ENCODE results near the gene HMGN3.

Gene HMGN3

GRCh38 chr6:79212859-79213258 is 21.6 kb downstream of the HMGN3 start:
- peaks cover 31% of the 10 kb centered on the region for H3K79me2 ChIP-seq (ENCODE audit: insufficient read depth, low read length)
- no peaks in the 10 kb centered on the region for H3K9me2 ChIP-seq (replicated peaks; ENCODE audit: insufficient read depth, low read length)

DNA sequence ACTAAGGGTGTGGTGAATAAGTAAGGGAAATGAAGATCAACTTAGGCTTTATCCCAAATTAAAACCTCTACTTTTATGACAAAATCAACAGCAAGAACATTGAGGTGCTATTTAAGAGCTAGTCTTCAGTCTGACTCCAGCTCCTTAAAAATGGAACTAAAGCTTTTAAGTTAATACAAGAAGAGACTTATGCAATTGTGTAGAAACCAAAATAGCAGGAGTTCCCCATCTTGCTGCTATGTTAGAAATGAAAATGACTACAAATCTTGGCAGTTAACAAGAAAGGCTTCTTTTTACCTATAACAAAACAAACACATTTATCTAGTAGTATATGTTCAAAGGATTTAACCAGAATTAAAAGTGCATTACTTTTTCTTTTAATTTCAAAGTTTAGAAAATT is 25.7 kb downstream of the HMGN3 start:
- no peak overlapping the region for H3K9ac ChIP-seq (ENCODE audit: low read length)
- no peaks in the 10 kb centered on the region; the same call in 1 of the 2 replicates for H3K36me3 ChIP-seq (ENCODE audit: low read length)
- H2AFZ ChIP-seq (ENCODE audit: low read depth, low read length, severe bottlenecking) = no peak overlapping the region
- H3K9me2 ChIP-seq (replicated peaks; ENCODE audit: insufficient read depth, low read length) = no peaks in the 10 kb centered on the region
- no peaks in the 10 kb centered on the region for H3F3A ChIP-seq (ENCODE audit: insufficient read depth)
- no peak overlapping the region for H3K27ac ChIP-seq (ENCODE audit: low read depth, low read length)
- H3K9me3 ChIP-seq (ENCODE audit: insufficient read depth, low read length) = no peaks in the 10 kb centered on the region
- no peaks in the 10 kb centered on the region for H3K27me3 ChIP-seq (ENCODE audit: low read length)
- TF ChIP-seq, protein P1, sequence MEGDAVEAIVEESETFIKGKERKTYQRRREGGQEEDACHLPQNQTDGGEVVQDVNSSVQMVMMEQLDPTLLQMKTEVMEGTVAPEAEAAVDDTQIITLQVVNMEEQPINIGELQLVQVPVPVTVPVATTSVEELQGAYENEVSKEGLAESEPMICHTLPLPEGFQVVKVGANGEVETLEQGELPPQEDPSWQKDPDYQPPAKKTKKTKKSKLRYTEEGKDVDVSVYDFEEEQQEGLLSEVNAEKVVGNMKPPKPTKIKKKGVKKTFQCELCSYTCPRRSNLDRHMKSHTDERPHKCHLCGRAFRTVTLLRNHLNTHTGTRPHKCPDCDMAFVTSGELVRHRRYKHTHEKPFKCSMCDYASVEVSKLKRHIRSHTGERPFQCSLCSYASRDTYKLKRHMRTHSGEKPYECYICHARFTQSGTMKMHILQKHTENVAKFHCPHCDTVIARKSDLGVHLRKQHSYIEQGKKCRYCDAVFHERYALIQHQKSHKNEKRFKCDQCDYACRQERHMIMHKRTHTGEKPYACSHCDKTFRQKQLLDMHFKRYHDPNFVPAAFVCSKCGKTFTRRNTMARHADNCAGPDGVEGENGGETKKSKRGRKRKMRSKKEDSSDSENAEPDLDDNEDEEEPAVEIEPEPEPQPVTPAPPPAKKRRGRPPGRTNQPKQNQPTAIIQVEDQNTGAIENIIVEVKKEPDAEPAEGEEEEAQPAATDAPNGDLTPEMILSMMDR (IDR thresholded peaks at IDR 0.05; ENCODE audit: insufficient read depth, low read length, poor library complexity, severe bottlenecking) = no peak
- TF ChIP-seq EZH2phosphoT487 (conservative IDR thresholded peaks at IDR 0.05; ENCODE audit: low read length) = no peak
- H3K4me3 ChIP-seq (ENCODE audit: insufficient read depth, low read length, poor library complexity, severe bottlenecking) = no peak overlapping the region
- H3K79me2 ChIP-seq (ENCODE audit: insufficient read depth, low read length) = 0 out of 2 replicates have a peak, but pooled peaks cover 6% of the 10 kb centered on the region
- no peak overlapping the region for H3K4me2 ChIP-seq (ENCODE audit: low read depth, low read length, poor library complexity, severe bottlenecking)
- no peaks in the 10 kb centered on the region for H4K20me1 ChIP-seq (ENCODE audit: low read depth, low read length)

More at GRCh38 chr6:79212859-79213258, 21.6 kb downstream of the HMGN3 start:
- H2AFZ ChIP-seq (ENCODE audit: low read depth, low read length, severe bottlenecking) = no peak overlapping the region
- TF ChIP-seq EZH2phosphoT487 (conservative IDR thresholded peaks at IDR 0.05; ENCODE audit: low read length) = no peak
- TF ChIP-seq, protein P1 (IDR thresholded peaks at IDR 0.05; ENCODE audit: insufficient read depth, low read length, poor library complexity, severe bottlenecking) = no peak
- no peak overlapping the region for H3K4me2 ChIP-seq (ENCODE audit: low read depth, low read length, poor library complexity, severe bottlenecking)
- H3K9me3 ChIP-seq (ENCODE audit: insufficient read depth, low read length) = no peaks in the 10 kb centered on the region
- no peaks in the 10 kb centered on the region for H3K27me3 ChIP-seq (ENCODE audit: low read length)
- no peak overlapping the region for H3K27ac ChIP-seq (ENCODE audit: low read depth, low read length)
- no peaks in the 10 kb centered on the region for H4K20me1 ChIP-seq (ENCODE audit: low read depth, low read length)
- no peak overlapping the region for H3K9ac ChIP-seq (ENCODE audit: low read length)
- H3F3A ChIP-seq (ENCODE audit: insufficient read depth) = no peaks in the 10 kb centered on the region
- no peak overlapping the region for H3K4me3 ChIP-seq (ENCODE audit: insufficient read depth, low read length, poor library complexity, severe bottlenecking)
- H3K36me3 ChIP-seq (ENCODE audit: low read length) = no peaks in the 10 kb centered on the region; the same call in 1 of the 2 replicates

- no peaks in the 10 kb centered on the region for H4K20me1 ChIP-seq (ENCODE audit: low read depth, low read length)
- H3K4me3 ChIP-seq (ENCODE audit: insufficient read depth, low read length, poor library complexity, severe bottlenecking) = no peak overlapping the region
- H2AFZ ChIP-seq (ENCODE audit: low read depth, low read length, severe bottlenecking) = no peak overlapping the region
- no peak overlapping the region for H3K27ac ChIP-seq (ENCODE audit: low read depth, low read length)
- H3K36me3 ChIP-seq (ENCODE audit: low read length) = no peaks in the 10 kb centered on the region
- H3K79me2 ChIP-seq (ENCODE audit: insufficient read depth, low read length) = no peaks in the 10 kb centered on the region
- no peaks in the 10 kb centered on the region for H3K9me3 ChIP-seq (ENCODE audit: insufficient read depth, low read length)
- no peaks in the 10 kb centered on the region for H3K9me2 ChIP-seq (replicated peaks; ENCODE audit: insufficient read depth, low read length)
- no peak overlapping the region for H3K9ac ChIP-seq (ENCODE audit: low read length)
- H3K27me3 ChIP-seq (ENCODE audit: low read length) = no peaks in the 10 kb centered on the region
- H3F3A ChIP-seq (ENCODE audit: insufficient read depth) = no peaks in the 10 kb centered on the region; the same call in 1 of the 2 replicates
- TF ChIP-seq, protein P1 (IDR thresholded peaks at IDR 0.05; ENCODE audit: insufficient read depth, low read length, poor library complexity, severe bottlenecking) = no peak
- no peak for TF ChIP-seq EZH2phosphoT487 (conservative IDR thresholded peaks at IDR 0.05; ENCODE audit: low read length)
- no peak overlapping the region for H3K4me2 ChIP-seq (ENCODE audit: low read depth, low read length, poor library complexity, severe bottlenecking)
Observed at GRCh38 chr6:79203753-79204253, 30.7 kb downstream of the HMGN3 start.
